ENCODE results near the gene SLC25A29. TPM values are rescaled to one million over a fixed set of nuclear protein-coding genes. Genes with fewer than 3 reads are reported as not detected.

The SLC25A29 gene
- total and polyA plus RNA-seq, 2 of the 4 experiments (the other 2 are of a cell fraction): 6.5 to 37.7 TPM

- no peak overlapping the region for H2AK9ac ChIP-seq (replicated peaks; ENCODE audit: low read depth, low read length, poor library complexity)
- intact Hi-C loops (cut with micrococcal nuclease) (no loop called here), dilution Hi-C loops (cut with HindIII; ENCODE audit: low sequenced_read_pairs, unreplicated experiment) (no loop called here), in situ Hi-C loops (cut with MboI; ENCODE audit: low sequenced_read_pairs) (no loop called here)
- H3K36me3 ChIP-seq (ENCODE audit: control insufficient read depth, insufficient read depth, low read length): peaks cover 2% of the 10 kb centered on the region
- H2AFZ ChIP-seq (replicated peaks; ENCODE audit: low read length, poor library complexity): no peak overlapping the region
- ChIA-PET POLR2A (ENCODE audit: unreplicated experiment) (no interaction called here), CTCF (no interaction called here)
- H3K14ac ChIP-seq (replicated peaks; ENCODE audit: low read depth, low read length): no peak overlapping the region
- H3K79me1 ChIP-seq (ENCODE audit: low read depth in 1 of 2, low read length in 2 of 2): peaks cover 7 to 69% of the 10 kb centered on the region in 2 experiments; a peak in 3 of 4 replicates
- no peak overlapping the region for H3K56ac ChIP-seq (ENCODE audit: extremely low read depth, insufficient read depth, low read length)
- no TSS peak for BruUV-seq (replicated peaks)
- no peak overlapping the region for H3K27ac ChIP-seq (ENCODE audit: insufficient read depth, low read length)
- H4K8ac ChIP-seq (ENCODE audit: low read depth in 2 of 2, low read length in 2 of 2): no peak overlapping the region
- no peak overlapping the region for H2BK15ac ChIP-seq (ENCODE audit: low read depth, low read length)
- WGBS, 2 experiments (ENCODE audit: extremely low coverage in 2 of 2, insufficient read length in 1 of 2): no CpG with 5 or more reads among the region's 2 CpGs
- peaks cover 99% of the 10 kb centered on the region for H4K20me1 ChIP-seq (ENCODE audit: insufficient read depth, low read length)
- H2AK5ac ChIP-seq (ENCODE audit: low read depth, low read length): no peak overlapping the region
- ATAC-seq (ENCODE audit: low read depth) (no peak), DNase-seq (no peak)
- H3K23ac ChIP-seq (ENCODE audit: low read depth, low read length): no peak overlapping the region
- peaks cover 31% of the 10 kb centered on the region for H3K9me1 ChIP-seq (ENCODE audit: insufficient read depth, low read length)
- H3K18ac ChIP-seq (ENCODE audit: low read depth, low read length): no peak overlapping the region
- H3K4me2 ChIP-seq (ENCODE audit: low read depth, low read length): no peak overlapping the region
- H2BK5ac ChIP-seq (ENCODE audit: low read depth, low read length, poor library complexity, severe bottlenecking): no peak overlapping the region
- H3K4ac ChIP-seq (ENCODE audit: low read depth, low read length): no peak overlapping the region
- peaks cover 7% of the 10 kb centered on the region for H3K4me1 ChIP-seq (ENCODE audit: control insufficient read depth, insufficient read depth, low read length)
- no peaks in the 10 kb centered on the region for H3K27me3 ChIP-seq (ENCODE audit: control insufficient read depth, insufficient read depth, low read length)
- no peak for TF ChIP-seq CTCF (conservative IDR thresholded peaks at IDR 0.05; ENCODE audit: low read depth, low read length)
- TF ChIP-seq FOS (IDR thresholded peaks at IDR 0.05; ENCODE audit: low read depth, low read length): no peak
- no peak for TF ChIP-seq RCOR1 (IDR thresholded peaks at IDR 0.05; ENCODE audit: insufficient replicate concordance, low read length)
- TF ChIP-seq MXI1 (IDR thresholded peaks at IDR 0.05; ENCODE audit: borderline replicate concordance, low read depth, low read length): no peak
- no peak for TF ChIP-seq NFE2L2 (IDR thresholded peaks at IDR 0.05; ENCODE audit: low read depth, low read length)
- TF ChIP-seq MAFK (IDR thresholded peaks at IDR 0.05; ENCODE audit: low read depth, low read length): no peak
- TF ChIP-seq CHD1 (IDR thresholded peaks at IDR 0.05; ENCODE audit: low read depth, low read length): no peak
- TF ChIP-seq POLR2A (IDR thresholded peaks at IDR 0.05; ENCODE audit: low read depth, low read length): no peak
- TF ChIP-seq MAZ (IDR thresholded peaks at IDR 0.05; ENCODE audit: borderline replicate concordance, low read depth, low read length): no peak
- no peak for TF ChIP-seq ELK1 (IDR thresholded peaks at IDR 0.05; ENCODE audit: borderline replicate concordance, low read depth, low read length)
- TF ChIP-seq BHLHE40 (IDR thresholded peaks at IDR 0.05; ENCODE audit: low read depth, low read length): no peak
- no peak for TF ChIP-seq USF2 (IDR thresholded peaks at IDR 0.05; ENCODE audit: low read depth, low read length)
- TF ChIP-seq SMC3 (IDR thresholded peaks at IDR 0.05; ENCODE audit: low read depth, low read length): no peak
- TF ChIP-seq RFX5 (IDR thresholded peaks at IDR 0.05; ENCODE audit: low read depth, low read length): no peak
- no peak for TF ChIP-seq CEBPB (IDR thresholded peaks at IDR 0.05; ENCODE audit: low read depth, low read length)
- no peak for TF ChIP-seq RAD21 (IDR thresholded peaks at IDR 0.05; ENCODE audit: low read length)
- no peak overlapping the region for H4K5ac ChIP-seq (ENCODE audit: low read depth, low read length)
- H3K9ac ChIP-seq (ENCODE audit: low read depth, low read length): no peak overlapping the region
- no peak overlapping the region for H2BK20ac ChIP-seq (ENCODE audit: low read depth, low read length)
- H4K91ac ChIP-seq (ENCODE audit: insufficient read depth, low read depth, low read length): no peak overlapping the region
- H3K9me3 ChIP-seq (ENCODE audit: control insufficient read depth, insufficient read depth, low read length): no peaks in the 10 kb centered on the region
- no peak overlapping the region for H2BK120ac ChIP-seq (ENCODE audit: low read depth, low read length)
- no peak overlapping the region for H3K4me3 ChIP-seq (ENCODE audit: insufficient read depth, low read depth, low read length)
Measured at GRCh38 chr14:100250732-100251465, 55.3 kb downstream of the SLC25A29 start.

Measured in IMR-90 (cell line).